Progenitor cell of endocrine pancreas (in vitro differentiated cells): ENCODE data around the gene SPECC1L. TPM values are rescaled to one million over a fixed set of nuclear protein-coding genes. Genes with fewer than 3 reads are reported as not detected.
A peak's percentile ranks its signal among the peaks of the same experiment; 100 is the strongest.

Experiments used
- DNase-seq: peaks from one replicate; pipeline ENCODE4 v3.0.0; 2021; ENCODE audit warnings: low spot score; ENCODE audit not compliant: unreplicated experiment
- H3K27ac Mint-ChIP-seq: 2 replicates; pipeline ENCODE4 v1.8.0; 2021; ENCODE audit warnings: mild to moderate bottlenecking, moderate library complexity, mixed read lengths
- H3K27me3 Mint-ChIP-seq: 2 replicates; pipeline ENCODE4 v1.8.0; 2021; ENCODE audit warnings: mixed read lengths
- H3K36me3 Mint-ChIP-seq: 2 replicates; pipeline ENCODE4 v1.8.0; 2022; ENCODE audit warnings: mixed read lengths; ENCODE audit not compliant: insufficient read depth
- H3K4me1 Mint-ChIP-seq: 2 replicates; pipeline ENCODE4 v1.8.0; 2021; ENCODE audit warnings: low read depth, mixed read lengths
- H3K4me3 Mint-ChIP-seq: 2 replicates; pipeline ENCODE4 v1.8.0; 2021; ENCODE audit warnings: low read depth, mild to moderate bottlenecking, moderate library complexity, mixed read lengths
- H3K9me3 Mint-ChIP-seq: 2 replicates; pipeline ENCODE4 v1.8.0; 2021; ENCODE audit warnings: low read depth, mixed read lengths
- CTCF ChIP-seq: fragments of 200-600 bp; sonication (generic); IDR thresholded peaks from one replicate; pipeline ENCODE4 v1.5.0; 2021; ENCODE audit warnings: antibody characterized with exemption, mild to moderate bottlenecking; ENCODE audit not compliant: unreplicated experiment
- total RNA-seq: library from RNA; stranded (reverse); gene quantifications from 2 replicates; pipeline ENCODE4 v1.2.1, GENCODE V29; 2021

The SPECC1L gene
- total RNA-seq, 1 donor from 2014 or later, result 96.9 TPM

DNA sequence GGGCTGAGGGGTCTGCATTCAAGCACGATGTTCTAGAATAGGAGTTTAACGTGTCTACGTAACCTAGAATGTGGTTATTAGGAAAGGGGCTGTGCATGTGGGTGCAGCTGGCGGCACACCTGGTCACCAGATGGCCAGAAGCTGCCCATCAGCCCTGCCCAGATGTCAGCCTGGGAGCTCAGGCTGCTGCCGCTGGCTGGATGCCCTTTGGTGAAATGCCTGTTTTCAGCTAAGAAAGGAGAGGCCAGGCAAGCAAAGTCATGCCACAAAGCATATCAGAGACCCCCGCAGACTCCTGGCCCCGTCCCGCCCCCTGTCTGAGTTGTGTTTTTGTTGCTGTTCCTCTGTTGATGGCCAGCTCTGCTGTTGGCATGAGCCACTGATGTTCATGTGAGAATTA lies 145.5 kb downstream of the SPECC1L start:
- H3K27me3 Mint-ChIP-seq, result no peaks in the 10 kb centered on the region
- no peaks in the 10 kb centered on the region for H3K9me3 Mint-ChIP-seq

DNA sequence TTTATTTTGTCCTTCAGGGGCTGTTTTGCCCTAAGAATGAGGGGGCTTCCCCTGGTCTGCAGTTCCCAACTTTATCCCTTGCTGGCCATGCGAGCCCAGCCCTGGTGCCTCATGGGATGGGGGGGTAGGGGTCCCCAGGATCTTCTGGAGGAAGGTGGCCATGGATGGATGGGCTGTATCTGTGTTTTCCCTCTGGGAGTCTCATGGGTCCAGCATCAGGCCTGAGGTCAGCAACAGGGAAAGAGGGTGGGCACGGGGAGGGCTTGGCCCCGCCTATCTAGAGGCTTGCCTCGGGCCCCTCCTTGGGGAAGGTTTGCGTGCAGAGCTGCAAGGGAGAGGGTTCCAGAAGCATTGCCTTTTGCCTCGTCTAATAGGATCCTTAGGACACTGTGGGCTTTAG lies 146.0 kb downstream of the SPECC1L start:
- H3K4me3 Mint-ChIP-seq, result no peak overlapping the region
- DNase-seq, result no peak
- no peaks in the 10 kb centered on the region for H3K4me1 Mint-ChIP-seq
- no peak for TF ChIP-seq CTCF
- peaks cover 2% of the 10 kb centered on the region for H3K36me3 Mint-ChIP-seq
- no peaks in the 10 kb centered on the region for H3K9me3 Mint-ChIP-seq
- H3K27me3 Mint-ChIP-seq, result no peaks in the 10 kb centered on the region
- no peak overlapping the region for H3K27ac Mint-ChIP-seq

More for the DNA sequence above, 145.5 kb downstream of the SPECC1L start:
- no peak for TF ChIP-seq CTCF
- peaks cover 2% of the 10 kb centered on the region for H3K36me3 Mint-ChIP-seq
- no peak overlapping the region for H3K27ac Mint-ChIP-seq
- no peaks in the 10 kb centered on the region for H3K4me1 Mint-ChIP-seq
- no peak for DNase-seq
- H3K4me3 Mint-ChIP-seq, result no peak overlapping the region

DNA sequence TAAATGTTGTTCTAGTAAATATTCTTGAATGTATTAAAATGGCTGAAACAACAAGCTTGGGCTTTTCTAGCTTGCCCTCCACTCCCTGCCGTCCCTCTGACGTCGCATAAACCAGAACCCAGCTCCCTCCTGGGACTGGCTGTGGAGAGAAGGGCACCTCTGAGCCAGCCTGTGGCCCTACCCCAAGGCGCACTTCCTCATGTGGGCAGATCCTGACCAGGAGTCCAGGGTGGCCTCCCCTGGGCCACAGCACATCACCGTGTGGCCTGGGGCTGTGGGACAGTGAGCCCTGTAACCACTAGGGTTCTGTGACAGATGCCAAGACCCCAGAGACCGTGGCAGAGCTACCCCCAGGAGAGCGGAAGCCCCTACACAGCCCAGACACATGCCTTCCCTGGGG lies 146.6 kb downstream of the SPECC1L start:
- Mint-ChIP-seq H3K36me3 (peaks cover 2% of the 10 kb centered on the region), H3K27me3 (no peaks in the 10 kb centered on the region), H3K9me3 (no peaks in the 10 kb centered on the region), H3K4me1 (no peaks in the 10 kb centered on the region), H3K27ac (peak overlapping the region; percentile 41), H3K4me3 (no peak overlapping the region)
- TF ChIP-seq CTCF, result no peak
- no peak for DNase-seq

DNA sequence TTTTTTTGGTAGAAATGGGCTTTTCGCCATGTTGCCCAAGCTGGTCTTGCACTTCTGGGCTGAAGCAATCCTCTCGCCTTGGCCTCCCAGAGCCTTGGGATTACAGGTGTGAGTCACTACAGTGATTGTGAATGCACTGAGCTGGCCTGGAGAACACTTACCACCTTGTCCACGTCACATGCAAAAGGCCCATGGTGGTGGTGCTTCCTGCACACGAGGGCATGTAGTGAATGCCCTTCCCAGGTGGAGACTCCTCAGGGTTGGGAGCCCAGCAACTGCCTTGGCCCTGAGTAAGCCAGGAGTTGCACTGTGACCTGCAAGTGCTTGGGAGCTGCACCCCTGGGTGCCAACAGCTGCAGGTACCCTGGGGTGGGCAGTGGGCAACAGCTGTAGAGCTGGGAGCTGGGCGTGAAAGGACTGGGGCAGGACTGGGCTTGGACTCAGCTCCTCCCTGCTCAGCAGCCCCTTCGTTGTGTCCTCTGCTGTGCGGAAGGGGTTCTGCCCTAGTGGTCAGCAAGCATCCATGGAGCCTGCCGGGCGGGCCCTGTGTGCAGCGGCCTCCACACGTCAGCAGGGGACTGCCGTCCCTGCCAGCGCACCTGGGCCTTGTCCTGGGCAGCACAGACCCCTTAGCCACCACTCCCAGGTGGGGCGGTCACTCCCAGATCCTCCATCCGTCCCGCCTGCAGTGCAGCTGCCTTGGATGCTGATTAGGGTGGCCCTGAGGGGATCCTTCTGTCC lies 147.4 kb downstream of the SPECC1L start:
- Mint-ChIP-seq H3K4me1 (no peaks in the 10 kb centered on the region), H3K27me3 (peaks cover 5% of the 10 kb centered on the region), H3K9me3 (no peaks in the 10 kb centered on the region), H3K36me3 (peaks cover 2% of the 10 kb centered on the region), H3K27ac (no peak overlapping the region), H3K4me3 (no peak overlapping the region)
- no peak for DNase-seq
- TF ChIP-seq CTCF, result no peak

GRCh38 chr22:24418786-24419474 lies 148.3 kb downstream of the SPECC1L start:
- Mint-ChIP-seq H3K27me3 (peaks cover 5% of the 10 kb centered on the region), H3K27ac (no peak overlapping the region), H3K4me1 (no peaks in the 10 kb centered on the region), H3K9me3 (no peaks in the 10 kb centered on the region), H3K4me3 (no peak overlapping the region), H3K36me3 (peaks cover under 1% of the 10 kb centered on the region)
- DNase-seq, result no peak
- TF ChIP-seq CTCF, result no peak
